EH (cell line): ENCODE measurements around the gene PPP5C.
"Not testable (repeated sequence)": the region's sequence is repeated elsewhere in the genome, so short reads cannot be mapped to it uniquely, and the experiment has no call there.

Source experiments
- DNase-seq: peaks from one replicate; pipeline ENCODE4 v3.0.0-alpha.2; 2015; ENCODE audit warnings: low read depth

The PPP5C gene

GRCh38 chr19:46407856-46408663, 61.2 kb downstream of the PPP5C start:
- no peak for DNase-seq

- peak; percentile 53 for DNase-seq
Observed at GRCh38 chr19:46408664-46409039, 61.8 kb downstream of the PPP5C start.

GRCh38 chr19:46409191-46409590, 62.3 kb downstream of the PPP5C start:
- DNase-seq, result no peak

GRCh38 chr19:46410205-46411087, 63.6 kb downstream of the PPP5C start:
- no peak for DNase-seq

- no peak for DNase-seq
Observed at GRCh38 chr19:46411088-46411924, 64.4 kb downstream of the PPP5C start.

DNA sequence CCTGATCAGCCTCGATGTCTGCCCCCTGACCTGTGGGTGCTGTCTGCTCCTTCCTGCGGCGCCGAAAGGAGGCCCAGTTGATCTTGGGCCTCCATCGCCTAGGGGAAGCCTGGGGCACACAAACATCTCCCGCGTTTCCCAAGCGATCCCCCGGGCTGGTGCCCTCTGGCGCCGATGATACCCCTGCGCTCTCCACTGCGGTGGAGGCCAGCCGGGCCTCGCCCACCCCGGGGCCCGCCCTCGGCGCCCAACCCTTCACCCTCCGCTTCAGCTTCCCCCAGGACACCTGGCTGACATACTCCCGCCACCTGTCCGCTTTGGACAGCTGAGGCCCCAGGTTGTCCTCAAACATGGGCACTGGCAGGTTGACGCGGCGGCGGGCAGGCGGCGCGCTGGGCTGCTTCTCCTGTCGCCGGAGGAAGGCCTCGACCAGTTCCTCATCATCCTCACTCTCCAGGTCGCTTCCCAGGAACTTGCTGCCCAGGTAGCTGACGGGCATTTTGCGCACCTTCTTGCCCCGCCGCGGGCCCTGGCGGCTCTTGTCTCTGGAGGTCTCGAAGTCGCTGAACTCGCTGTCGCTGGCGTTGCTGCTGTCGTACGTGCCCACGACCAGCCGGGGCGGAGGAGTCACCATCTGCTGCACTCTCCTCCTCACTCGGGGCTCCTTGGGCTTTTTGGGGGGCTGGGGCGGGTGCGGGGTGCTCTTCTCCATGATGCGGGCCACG, 65.2 kb downstream of the PPP5C start:
- DNase-seq, result no peak

- DNase-seq, result no peak
Observed at GRCh38 chr19:46412650-46413261, 65.9 kb downstream of the PPP5C start.

DNA sequence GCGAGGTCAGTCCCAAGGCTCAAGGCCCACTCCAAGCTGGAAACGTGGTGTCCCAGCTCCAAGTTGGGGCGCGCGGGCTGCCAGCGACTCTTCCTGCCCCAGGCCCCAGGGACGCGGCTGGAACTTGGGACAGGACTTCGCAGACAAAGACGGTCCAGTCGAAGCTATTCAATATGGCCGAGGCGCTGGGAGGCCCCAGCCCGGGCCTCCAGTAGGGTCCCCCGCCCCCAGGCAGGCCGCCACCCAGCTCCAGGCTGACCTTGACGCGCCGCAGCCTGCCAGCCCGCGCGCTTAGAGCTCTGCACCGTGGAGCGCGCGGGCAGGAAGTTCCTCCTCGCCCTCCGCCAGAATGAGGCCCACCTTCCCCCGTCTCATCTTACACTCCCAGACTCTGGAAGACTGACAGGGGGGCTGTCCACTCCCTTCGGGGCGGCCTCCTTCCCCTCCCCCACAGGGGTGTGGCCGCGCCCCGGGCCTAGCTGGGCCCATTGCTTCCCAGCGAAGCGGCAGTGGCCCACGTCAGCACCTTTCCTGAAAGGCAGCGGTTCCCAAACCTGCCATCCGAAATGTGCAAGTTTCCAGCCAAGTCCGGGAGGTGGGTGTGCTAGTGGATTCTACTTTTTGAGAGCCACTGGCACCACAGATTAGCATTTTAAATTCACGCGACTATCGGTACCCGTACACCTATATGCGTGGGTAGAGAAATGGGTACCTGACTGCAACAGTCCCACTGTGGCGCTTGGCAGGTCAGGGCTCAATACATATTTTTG, 66.6 kb downstream of the PPP5C start, which contains the start of gene CCDC8:
TSS of gene CCDC8 (minus strand) at position 303 of the 770 bp plus-strand sequence. CDS start 754 bp downstream, outside the sequence.
- peak; percentile 92 for DNase-seq

DNA sequence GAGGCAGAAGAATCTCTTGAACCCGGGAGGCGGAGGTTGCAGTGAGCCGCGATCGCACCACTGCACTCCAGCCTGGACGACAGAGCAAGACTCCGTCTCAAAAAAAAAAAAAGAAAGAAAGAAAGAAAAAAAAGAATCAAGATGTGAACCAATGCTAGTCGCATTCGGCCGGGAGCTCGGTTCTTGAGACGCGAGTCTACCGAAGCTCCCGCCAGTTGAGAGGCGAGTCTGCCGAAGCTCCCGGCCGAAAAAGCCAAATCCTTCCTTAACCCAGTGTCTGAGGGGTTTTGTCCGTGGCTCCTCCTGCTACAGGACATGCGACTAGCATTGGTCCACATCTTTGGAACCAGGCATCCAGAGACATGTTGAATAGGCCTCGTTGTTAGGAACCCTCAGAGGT, 68.0 kb downstream of the PPP5C start:
- not testable (repeated sequence) for DNase-seq

DNA sequence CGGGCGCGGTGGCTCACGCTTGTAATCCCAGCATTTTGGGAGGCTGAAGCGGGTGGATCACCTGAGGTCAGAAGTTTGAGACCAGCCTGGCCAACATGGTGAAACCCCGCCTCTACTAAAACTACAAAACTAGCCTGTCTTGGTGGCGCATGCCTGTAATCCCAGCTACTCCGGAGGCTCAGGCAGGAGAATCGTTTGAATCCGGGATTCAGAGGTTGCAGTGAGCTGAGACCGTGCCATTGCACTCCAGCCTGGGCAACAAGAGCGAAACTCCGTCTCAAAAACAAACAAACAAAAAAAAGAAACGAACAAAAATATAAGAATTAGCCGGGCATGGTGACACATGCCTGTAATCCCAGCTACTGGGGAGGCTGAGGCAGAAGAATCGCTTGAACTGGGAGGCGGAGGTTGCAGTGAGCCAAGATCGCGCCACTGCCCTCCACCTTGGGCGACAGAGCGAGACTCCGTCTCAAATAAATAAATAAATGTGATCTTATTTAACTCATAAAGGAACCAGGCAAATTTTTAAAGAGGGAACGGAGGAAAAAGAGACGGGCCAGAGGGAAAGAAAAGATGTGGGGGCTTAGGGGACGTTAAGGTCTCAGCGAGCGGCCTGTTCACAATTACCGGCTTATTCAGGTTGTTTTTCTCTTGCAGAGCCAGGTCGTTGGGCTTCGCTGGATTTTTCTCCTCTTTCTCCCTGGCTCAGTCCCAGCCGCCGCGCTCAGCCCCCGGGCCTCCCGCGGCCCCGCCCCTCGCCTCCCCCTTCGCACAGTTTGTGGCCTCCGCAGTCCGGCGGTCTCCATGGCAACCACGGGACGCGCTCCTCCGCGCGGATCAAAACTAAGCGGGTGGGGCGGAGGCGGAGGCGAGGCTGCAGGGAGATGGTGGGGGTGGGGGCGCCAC, 69.2 kb downstream of the PPP5C start:
- DNase-seq, result peak; percentile 85

- DNase-seq, result no peak
Observed at GRCh38 chr19:46420056-46420455, 73.2 kb downstream of the PPP5C start.

DNA sequence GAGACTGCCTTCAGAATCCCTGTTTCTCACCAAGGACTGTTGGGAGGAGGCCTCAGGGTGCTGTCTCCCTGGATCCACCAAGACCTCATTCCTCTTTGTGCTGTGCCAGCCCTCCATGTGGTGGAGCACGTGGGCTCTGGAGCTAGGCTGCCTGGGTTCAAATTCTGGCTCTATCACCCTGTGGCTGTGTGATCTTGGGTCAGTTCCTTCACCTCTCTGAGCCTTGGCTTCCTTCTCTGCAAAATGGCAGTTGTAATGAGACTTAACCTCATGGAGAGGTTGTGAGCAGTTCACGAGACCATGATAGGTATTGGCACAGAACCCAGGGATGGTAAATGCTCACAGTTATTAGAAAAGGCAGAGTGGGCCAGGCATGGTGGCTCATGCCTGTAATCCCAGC, 75.5 kb downstream of the PPP5C start:
- DNase-seq, result no peak

- no peak for DNase-seq
Observed at GRCh38 chr19:46423188-46423587, 76.3 kb downstream of the PPP5C start.

DNA sequence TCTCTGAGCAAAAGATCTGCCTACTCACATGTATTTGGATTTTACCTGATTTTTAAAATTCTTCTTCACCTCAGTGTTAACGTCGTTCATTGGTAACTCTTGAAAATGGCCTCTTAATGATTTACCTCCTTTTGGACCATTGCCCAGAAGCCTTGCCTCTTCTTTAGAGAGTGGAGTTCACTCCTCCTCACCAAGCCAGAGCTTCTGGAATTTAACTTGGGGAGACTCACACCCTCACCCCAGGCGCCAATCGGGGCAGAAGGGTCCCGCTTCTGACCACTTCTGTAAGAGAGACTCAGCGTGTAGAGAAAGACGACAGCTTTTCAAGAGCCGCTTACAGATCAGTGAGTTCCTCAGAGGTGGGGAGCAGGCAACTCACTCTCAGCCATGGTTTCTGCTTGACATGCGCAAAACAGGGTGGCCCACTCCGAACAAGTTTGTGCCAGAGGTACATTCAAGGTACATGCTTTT, 79.2 kb downstream of the PPP5C start:
- peak; percentile 29 for DNase-seq

- DNase-seq, result peak; percentile 83
Observed at GRCh38 chr19:46426506-46427162, 79.7 kb downstream of the PPP5C start.

DNA sequence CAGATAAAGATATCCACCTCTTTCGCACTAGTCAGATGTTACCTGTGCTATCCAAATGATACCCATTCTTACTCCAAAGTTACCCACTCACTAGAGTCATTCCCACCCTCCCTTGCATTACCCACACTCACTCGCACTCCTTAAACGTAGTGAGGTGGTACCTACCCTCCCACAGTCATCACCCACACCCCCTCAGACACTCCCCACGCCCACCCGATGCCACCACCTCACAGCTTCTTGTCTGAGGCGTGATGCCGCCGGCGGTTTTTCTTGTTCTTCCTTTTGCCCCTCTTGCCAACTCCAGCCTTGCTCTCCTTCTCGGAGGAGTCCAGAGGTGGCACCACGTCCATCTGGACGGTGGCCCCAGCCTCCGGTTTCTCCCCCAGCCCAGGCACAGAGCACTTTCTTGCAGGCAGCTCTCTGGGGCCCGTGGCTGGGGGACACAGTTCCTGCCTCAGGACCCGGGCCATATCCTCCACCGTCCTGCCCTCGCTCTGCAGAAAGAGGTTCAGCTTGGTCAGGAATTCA, 80.7 kb downstream of the PPP5C start:
- DNase-seq, result no peak

- DNase-seq, result peak; percentile 75
Observed at GRCh38 chr19:46428239-46429135, 81.6 kb downstream of the PPP5C start, which contains the start of gene PNMA8C. TSS of gene PNMA8C (minus strand) at chr19:46428936. CDS start at chr19:46428359, 577 bp downstream.
